Trophoblast cell (in vitro differentiated cells and primary cell): ENCODE results near the gene CDKL5.

Experiments
- DNase-seq, 2 donors: peaks; one replicate each; pipeline ENCODE4 v3.0.0-alpha.2; 2016
- H2AFZ ChIP-seq: 2 replicates; pipeline ENCODE4 v1.6.1; 2013; ENCODE audit warnings: low read length, moderate library complexity, mild to moderate bottlenecking; ENCODE audit not compliant: insufficient read depth, poor library complexity
- H2AK5ac ChIP-seq: 2 replicates; pipeline ENCODE4 v1.6.1; 2013; ENCODE audit warnings: mild to moderate bottlenecking, low read length
- H2BK120ac ChIP-seq: 2 replicates; pipeline ENCODE4 v1.6.1; 2013; ENCODE audit warnings: low read length, mild to moderate bottlenecking, moderate library complexity; ENCODE audit not compliant: insufficient read depth, poor library complexity
- H2BK12ac ChIP-seq: 2 replicates; pipeline ENCODE4 v1.6.1; 2013; ENCODE audit warnings: mild to moderate bottlenecking, low read length, moderate library complexity
- H2BK5ac ChIP-seq: 2 replicates; pipeline ENCODE4 v1.6.1; 2013; ENCODE audit warnings: low read length, low read depth, moderate library complexity, mild to moderate bottlenecking; ENCODE audit not compliant: poor library complexity
- H3K14ac ChIP-seq: 2 replicates; pipeline ENCODE4 v1.6.1; 2013; ENCODE audit warnings: mild to moderate bottlenecking, low read length
- H3K18ac ChIP-seq: 2 replicates; pipeline ENCODE4 v1.6.1; 2013; ENCODE audit warnings: mild to moderate bottlenecking, low read length
- H3K23ac ChIP-seq: 2 replicates; pipeline ENCODE4 v1.6.1; 2013; ENCODE audit warnings: low read length
- H3K27ac ChIP-seq: 2 replicates; pipeline ENCODE4 v1.5.1; 2013; ENCODE audit warnings: low read depth, mild to moderate bottlenecking, inconsistent platforms, low read length, moderate library complexity
- H3K27me3 ChIP-seq: 2 replicates; pipeline ENCODE4 v1.6.1; 2013; ENCODE audit warnings: inconsistent platforms, mild to moderate bottlenecking, low read length, moderate library complexity; ENCODE audit not compliant: insufficient read depth
- H3K36me3 ChIP-seq, 2 experiments: 1 replicate in 1 of 2; 2 replicates in 1 of 2; pipeline ENCODE4 v1.6.1; 2013; ENCODE audit warnings: low read length in 2 of 2, mild to moderate bottlenecking in 2 of 2, moderate library complexity in 1 of 2; ENCODE audit not compliant: insufficient read depth in 2 of 2, control insufficient read depth in 1 of 2
- H3K4ac ChIP-seq: 2 replicates; pipeline ENCODE4 v1.6.1; 2013; ENCODE audit warnings: low read depth, mild to moderate bottlenecking, low read length, moderate library complexity
- H3K4me1 ChIP-seq, 2 experiments: 1 replicate in 1 of 2; 2 replicates in 1 of 2; pipeline ENCODE4 v1.6.1; 2013; ENCODE audit warnings: low read length in 2 of 2, mild to moderate bottlenecking in 2 of 2, moderate library complexity in 1 of 2; ENCODE audit not compliant: insufficient read depth in 2 of 2, control insufficient read depth in 1 of 2
- H3K4me2 ChIP-seq: 2 replicates; pipeline ENCODE4 v1.6.1; 2013; ENCODE audit warnings: inconsistent platforms, mild to moderate bottlenecking, low read length, moderate library complexity
- H3K4me3 ChIP-seq: 2 replicates; pipeline ENCODE4 v1.5.1; 2013; ENCODE audit warnings: mild to moderate bottlenecking, low read depth, low read length, inconsistent platforms
- H3K79me1 ChIP-seq: one replicate; pipeline ENCODE4 v1.6.1; 2013; ENCODE audit warnings: low read length
- H3K79me2 ChIP-seq: 2 replicates; pipeline ENCODE4 v1.6.1; 2013; ENCODE audit warnings: low read length, mild to moderate bottlenecking; ENCODE audit not compliant: control insufficient read depth, insufficient read depth, poor library complexity
- H3K9ac ChIP-seq: 2 replicates; pipeline ENCODE4 v1.6.1; 2013; ENCODE audit warnings: mild to moderate bottlenecking, low read length
- H3K9me3 ChIP-seq: 2 replicates; pipeline ENCODE4 v1.6.1; 2013; ENCODE audit warnings: low read depth, mild to moderate bottlenecking, control low read depth, inconsistent platforms, low read length; ENCODE audit not compliant: insufficient read depth
- H4K12ac ChIP-seq: 2 replicates; pipeline ENCODE4 v1.6.1; 2013; ENCODE audit warnings: low read depth, mild to moderate bottlenecking, low read length, moderate library complexity
- H4K8ac ChIP-seq: 2 replicates; pipeline ENCODE4 v1.6.1; 2013; ENCODE audit warnings: low read depth, mild to moderate bottlenecking, low read length, moderate library complexity
- H4K91ac ChIP-seq: one replicate; pipeline ENCODE4 v1.6.1; 2013; ENCODE audit warnings: low read depth, mild to moderate bottlenecking, low read length, moderate library complexity
- WGBS: extraction: QIAGEN DNeasy Blood & Tissue Kit; methylation state at CpG from one replicate; pipeline ENCODE4 v1.1.7; 2013; ENCODE audit warnings: missing lambda C conversion rate; ENCODE audit not compliant: insufficient read length, insufficient coverage; ENCODE audit errors: extremely low coverage; 5-methylcytosine and 5-hydroxymethylcytosine counted together

Gene CDKL5

GRCh38 chrX:18491587-18492340 lies 66.4 kb downstream of the CDKL5 start:
- Histone ChIP-seq H3K27ac (no peak overlapping the region), H3K9ac (no peak overlapping the region), H4K12ac (no peak overlapping the region), H3K23ac (no peak overlapping the region), H3K18ac (no peak overlapping the region), H2BK12ac (no peak overlapping the region), H2BK5ac (no peak overlapping the region), H3K79me1 (no peaks in the 10 kb centered on the region), H3K4me3 (no peak overlapping the region), H3K27me3 (no peaks in the 10 kb centered on the region), H4K8ac (no peak overlapping the region), H3K36me3 (no peaks in the 10 kb centered on the region), H3K14ac (no peak overlapping the region), H2AFZ (no peak overlapping the region), H2BK120ac (no peak overlapping the region), H3K4me2 (no peak overlapping the region), H4K91ac (no peak overlapping the region), H3K4me1 (no peaks in the 10 kb centered on the region), H3K9me3 (no peaks in the 10 kb centered on the region), H2AK5ac (no peak overlapping the region), H3K4ac (no peak overlapping the region), H3K79me2 (no peaks in the 10 kb centered on the region)
- no peak for DNase-seq
- no CpG with 5 or more reads among the region's 4 CpGs for WGBS

- Histone ChIP-seq H3K18ac (no peak overlapping the region), H2AFZ (no peak overlapping the region), H3K4me1 (no peaks in the 10 kb centered on the region), H3K9ac (no peak overlapping the region), H3K4ac (no peak overlapping the region), H4K12ac (no peak overlapping the region), H3K27ac (no peak overlapping the region), H3K14ac (no peak overlapping the region), H3K27me3 (no peaks in the 10 kb centered on the region), H2BK5ac (no peak overlapping the region), H2AK5ac (no peak overlapping the region), H3K23ac (no peak overlapping the region), H2BK120ac (no peak overlapping the region), H2BK12ac (no peak overlapping the region), H3K79me1 (no peaks in the 10 kb centered on the region), H3K79me2 (no peaks in the 10 kb centered on the region), H4K8ac (no peak overlapping the region), H3K4me2 (no peak overlapping the region), H3K4me3 (no peak overlapping the region), H3K36me3 (peaks cover 0 to 3% of the 10 kb centered on the region in 2 experiments), H3K9me3 (no peaks in the 10 kb centered on the region), H4K91ac (no peak overlapping the region)
- no peak for DNase-seq
- no CpG with 5 or more reads among the region's 2 CpGs for WGBS
These were observed 109.5 kb downstream of the CDKL5 start for GRCh38 chrX:18534949-18535348.

- H3K4me2 ChIP-seq: no peak overlapping the region
- H3K23ac ChIP-seq: no peak overlapping the region
- no peak overlapping the region for H4K8ac ChIP-seq
- no peak overlapping the region for H2BK5ac ChIP-seq
- H3K27ac ChIP-seq: no peak overlapping the region
- no peak overlapping the region for H3K4me3 ChIP-seq
- H3K27me3 ChIP-seq: no peaks in the 10 kb centered on the region
- H2AFZ ChIP-seq: no peak overlapping the region
- no peaks in the 10 kb centered on the region for H3K79me2 ChIP-seq
- no peak for DNase-seq
- H3K9me3 ChIP-seq: no peaks in the 10 kb centered on the region
- H3K79me1 ChIP-seq: no peaks in the 10 kb centered on the region
- H3K4ac ChIP-seq: no peak overlapping the region
- no peak overlapping the region for H2BK12ac ChIP-seq
- H2BK120ac ChIP-seq: no peak overlapping the region
- no peak overlapping the region for H2AK5ac ChIP-seq
- no peak overlapping the region for H3K14ac ChIP-seq
- H4K12ac ChIP-seq: no peak overlapping the region
- no peak overlapping the region for H3K9ac ChIP-seq
- no CpG with 5 or more reads among the region's 2 CpGs for WGBS
- H3K4me1 ChIP-seq: no peaks in the 10 kb centered on the region
- no peak overlapping the region for H3K18ac ChIP-seq
- peaks cover 0 to 3% of the 10 kb centered on the region in 2 experiments for H3K36me3 ChIP-seq
- H4K91ac ChIP-seq: no peak overlapping the region
These were observed 111.7 kb downstream of the CDKL5 start for GRCh38 chrX:18537068-18537467.

DNA sequence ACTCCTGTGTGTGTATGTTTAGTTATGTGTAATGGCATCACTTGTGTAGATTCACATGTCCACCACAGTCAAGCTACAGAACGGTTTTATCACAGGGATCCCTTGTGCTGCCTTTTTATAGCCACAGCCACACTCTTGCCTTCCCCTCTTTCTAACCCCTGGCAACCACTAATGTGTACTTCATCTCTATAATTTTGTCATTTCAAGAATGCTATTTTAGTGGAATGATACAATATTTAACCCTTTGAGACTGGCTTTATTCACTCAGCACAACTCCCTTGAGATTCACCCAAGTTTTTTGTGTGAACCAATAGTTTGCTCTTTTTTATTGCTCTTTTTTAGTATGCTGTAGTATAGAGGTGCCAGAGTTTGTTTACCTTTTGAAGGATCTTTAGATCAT lies 112.1 kb downstream of the CDKL5 start:
- H3K4me3 ChIP-seq: no peak overlapping the region
- WGBS: no CpG with 5 or more reads among the region's 1 CpG
- no peak overlapping the region for H3K14ac ChIP-seq
- H3K4me2 ChIP-seq: no peak overlapping the region
- H2BK120ac ChIP-seq: no peak overlapping the region
- H3K4ac ChIP-seq: no peak overlapping the region
- no peak overlapping the region for H3K27ac ChIP-seq
- H3K79me2 ChIP-seq: no peaks in the 10 kb centered on the region
- no peak for DNase-seq
- no peak overlapping the region for H3K23ac ChIP-seq
- H3K4me1 ChIP-seq: no peaks in the 10 kb centered on the region
- H4K12ac ChIP-seq: no peak overlapping the region
- H4K8ac ChIP-seq: no peak overlapping the region
- no peaks in the 10 kb centered on the region for H3K27me3 ChIP-seq
- H4K91ac ChIP-seq: no peak overlapping the region
- H3K9ac ChIP-seq: no peak overlapping the region
- H2BK5ac ChIP-seq: no peak overlapping the region
- H2BK12ac ChIP-seq: no peak overlapping the region
- H3K36me3 ChIP-seq: peaks cover 0 to 3% of the 10 kb centered on the region in 2 experiments
- H3K79me1 ChIP-seq: no peaks in the 10 kb centered on the region
- H3K18ac ChIP-seq: no peak overlapping the region
- no peaks in the 10 kb centered on the region for H3K9me3 ChIP-seq
- no peak overlapping the region for H2AFZ ChIP-seq
- H2AK5ac ChIP-seq: no peak overlapping the region
